K562 (cell line): ENCODE data around the gene RALGPS1. TPM values are rescaled to one million over a fixed set of nuclear protein-coding genes. Genes with fewer than 3 reads are reported as not detected.

Experiments
- ATAC-seq: fragments of 200-7000 bp; cut with Tn5 transposase; 3 replicates; pipeline ENCODE4 v1.9.1; 2020; ENCODE audit warnings: moderate library complexity
- BruUV-seq: library from RNA; stranded (reverse); fragments of 400-500 nt; replicated peaks from 2 replicates; lab custom pipeline; 2021; lab: Mats Ljungman, UMichigan
- CTCF ChIA-PET: fragments of 300-600 bp; formaldehyde crosslinking; extraction: SDS; loops from one replicate; lab custom pipeline; 2021; ENCODE audit warnings: low intra/inter-chr PET ratio; lab: Yijun Ruan, JAX
- POLR2A ChIA-PET: fragments of 300-600, 350-650 bp; sonication (Branson Sonifier 250); formaldehyde crosslinking; extraction: SDS; loops from one replicate; lab custom pipeline; 2021; ENCODE audit warnings: antibody characterized with exemption, inconsistent platforms; lab: Yijun Ruan, JAX
- DNase-seq, 4 experiments: peaks; one replicate each; pipeline versions ENCODE4 v3.0.0 to v3.0.0-alpha.2; 2011 to 2018; ENCODE audit warnings: low spot score in 3 of 4, mixed read lengths in 3 of 4; ENCODE audit errors: extremely low read depth in 1 of 4
- FAIRE-seq: peaks from 2 replicates; lab custom pipeline; 2011; peaks lifted over from hg19 to GRCh38; lab: Jason Lieb, UNC
- H2AFZ ChIP-seq: 2 replicates; pipeline ENCODE4 v1.6.0; 2011; ENCODE audit warnings: low read depth, low read length, control low read depth, inconsistent platforms
- H3K27ac ChIP-seq: fragments of 200-600 bp; 3 replicates; pipeline ENCODE4 v1.8.0; 2011; ENCODE audit warnings: low read depth, mild to moderate bottlenecking, control low read depth, inconsistent platforms, low read length, moderate library complexity, mixed read lengths; ENCODE audit errors: extremely low read depth
- H3K27me3 ChIP-seq, 2 experiments: fragments of 300-600 bp in 1 of 2; 2 replicates in 1 of 2; 3 replicates in 1 of 2; pipeline versions ENCODE4 v1.6.0 to v1.8.0; 2011; ENCODE audit warnings: inconsistent platforms in 2 of 2, low read length in 2 of 2, mild to moderate bottlenecking in 1 of 2, mixed read lengths in 1 of 2, moderate library complexity in 1 of 2; ENCODE audit not compliant: control insufficient read depth in 2 of 2, insufficient read depth in 2 of 2
- H3K36me3 ChIP-seq: fragments of 300-600 bp; 3 replicates; pipeline ENCODE4 v1.8.0; 2011; ENCODE audit warnings: mild to moderate bottlenecking, low read length, inconsistent platforms; ENCODE audit not compliant: control insufficient read depth, insufficient read depth
- H3K4me1 ChIP-seq, 2 experiments: fragments of 200-600 bp in 1 of 2; replicated peaks in 1 of 2; 2 replicates in 1 of 2; 3 replicates in 1 of 2; pipeline versions ENCODE4 v1.5.1 to v1.8.0; 2011; ENCODE audit warnings: inconsistent platforms in 2 of 2, low read length in 2 of 2, mild to moderate bottlenecking in 1 of 2, mixed read lengths in 1 of 2, moderate library complexity in 1 of 2; ENCODE audit not compliant: control insufficient read depth in 2 of 2, insufficient read depth in 2 of 2
- H3K4me2 ChIP-seq: 2 replicates; pipeline ENCODE4 v1.6.1; 2011; ENCODE audit warnings: low read length, control low read depth, inconsistent platforms, mixed read lengths; ENCODE audit not compliant: insufficient read depth
- H3K4me3 ChIP-seq: fragments of 200-600 bp; sonication (generic), shearing (Covaris generic); 2 replicates; pipeline ENCODE4 v1.5.1; 2016; ENCODE audit warnings: control low read depth, inconsistent platforms
- H3K79me2 ChIP-seq: fragments of 200-600 bp; 3 replicates; pipeline ENCODE4 v1.8.0; 2011; ENCODE audit warnings: low read length, inconsistent platforms; ENCODE audit not compliant: control insufficient read depth, insufficient read depth
- H3K9ac ChIP-seq, 2 experiments: 2 replicates each; pipeline versions ENCODE4 v1.6.0 to v1.6.1; 2011; ENCODE audit warnings: low read depth in 2 of 2, low read length in 2 of 2, control low read depth in 1 of 2, inconsistent platforms in 1 of 2, mild to moderate bottlenecking in 1 of 2, mixed read lengths in 1 of 2; ENCODE audit not compliant: insufficient read depth in 1 of 2
- H3K9me1 ChIP-seq: one replicate; pipeline ENCODE4 v1.6.0; 2011; ENCODE audit warnings: inconsistent platforms, mild to moderate bottlenecking, low read length, moderate library complexity; ENCODE audit not compliant: control insufficient read depth, insufficient read depth
- H3K9me3 ChIP-seq: replicated peaks from 2 replicates; pipeline ENCODE4 v1.5.1; 2011; ENCODE audit warnings: low read depth, low read length, inconsistent platforms; ENCODE audit not compliant: control insufficient read depth, insufficient read depth
- H4K20me1 ChIP-seq: replicated peaks from 2 replicates; pipeline ENCODE4 v1.6.1; 2011; ENCODE audit warnings: low read length, inconsistent platforms, mixed read lengths; ENCODE audit not compliant: control insufficient read depth, insufficient read depth
- ASH1L ChIP-seq: fragments of 450-650 bp; IDR thresholded peaks from 2 replicates; pipeline ENCODE4 v1.6.1; 2018; ENCODE audit warnings: borderline replicate concordance, mild to moderate bottlenecking, low read depth; ENCODE audit not compliant: partially characterized antibody
- BMI1 ChIP-seq: fragments of 150-350 bp; IDR thresholded peaks from 2 replicates; pipeline ENCODE4 v1.6.1; 2014; ENCODE audit warnings: low read length
- CBFB ChIP-seq: sonication (generic); formaldehyde crosslinking; IDR thresholded peaks from 2 replicates; pipeline ENCODE4 v1.4.0; 2020; ENCODE audit warnings: mild to moderate bottlenecking, missing genetic modification reagents
- DNMT1 ChIP-seq: fragments of 450-650 bp; IDR thresholded peaks from 2 replicates; pipeline ENCODE4 v1.6.1; 2016; ENCODE audit warnings: antibody characterized with exemption, mild to moderate bottlenecking
- MXI1 ChIP-seq: IDR thresholded peaks from 2 replicates; pipeline ENCODE4 v1.6.1; 2011; ENCODE audit warnings: low read depth, mild to moderate bottlenecking, improper control_type of control experiment, low read length
- ZFP36 ChIP-seq: fragments of 150-350 bp; IDR thresholded peaks from 2 replicates; pipeline ENCODE4 v1.6.1; 2018; ENCODE audit warnings: low read length, low read depth; ENCODE audit not compliant: partially characterized antibody
- WGBS: fragments of 100-300 bp; shearing (Covaris generic); methylation state at CpG from one replicate; pipeline ENCODE4 v1.1.6; 2016; ENCODE audit warnings: low coverage, mixed read lengths; ENCODE audit not compliant: insufficient coverage; ENCODE audit errors: missing lambda C conversion rate; 5-methylcytosine and 5-hydroxymethylcytosine counted together
- in situ Hi-C: fragments of 300-500 bp; cut with MboI; formaldehyde crosslinking; loops from 4 replicates; pipeline ENCODE4 v1.15.0; 2018; ENCODE audit warnings: inconsistent platforms, mixed read lengths
- intact Hi-C: fragments of 100-400 bp; cut with micrococcal nuclease; formaldehyde crosslinking; loops from 2 replicates; pipeline ENCODE4 v1.14.2; 2022
- polyA plus RNA-seq, 8 experiments: library from polyadenylated mRNA; depleted of rRNA in 4 of 8; stranded (reverse) in 5 of 8; unstranded in 3 of 8; fragments of >200 nt; fragmentation: Nextera tagmentation in 2 of 8; fragmentation: Illumina TruSeq in 1 of 8; extraction: Ambion mirVana in 2 of 8; extraction: Trizol in 1 of 8; gene quantifications; 2 replicates each; pipeline versions ENCODE4 v1.2.1 to v1.2.3, GENCODE V29; 2011 to 2014; ENCODE audit warnings: inconsistent platforms in 1 of 8, missing spikeins in 1 of 8
- total RNA-seq, 7 experiments: library from RNA; depleted of rRNA in 6 of 7; stranded (reverse); fragments of >200 nt in 6 of 7; fragmentation: Illumina TruSeq in 2 of 7; extraction: Trizol in 2 of 7; gene quantifications; 2 replicates each; pipeline versions ENCODE4 v1.2.1 to v1.2.3, GENCODE V29; 2011 to 2021; ENCODE audit warnings: low replicate concordance in 1 of 7
- TF ChIP-seq, protein P1 (sequence below): fragments of 250-450 bp; sonication (Bioruptor Pico); IDR thresholded peaks from 2 replicates; pipeline ENCODE4 v1.5.1; 2021; ENCODE audit warnings: mild to moderate bottlenecking

Gene RALGPS1
- total and polyA plus RNA-seq, 9 of the 15 experiments (the other 6 are each of a cell fraction or from before 2014, with no cell fraction given), result 0.04 to 2.6 (median 1.5) TPM

DNA sequence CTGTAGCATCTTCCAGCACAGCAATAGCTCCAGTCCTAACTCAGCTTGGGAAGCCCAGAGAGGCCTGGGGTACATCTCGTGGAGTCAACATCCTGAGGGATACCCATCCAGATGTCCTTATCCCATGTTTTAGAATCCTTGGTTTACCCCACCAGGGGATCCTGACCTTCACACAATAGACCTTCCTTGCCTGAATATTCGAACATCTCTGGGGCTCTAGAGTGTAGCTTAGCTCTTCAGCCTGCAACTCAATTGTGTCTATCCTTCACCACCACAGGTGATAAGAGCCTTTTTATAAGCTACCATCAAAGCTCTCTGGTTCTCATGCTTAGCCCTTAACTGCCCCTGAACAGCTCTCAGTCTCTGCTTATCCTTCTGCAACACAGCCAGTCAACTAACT is 7.5 kb upstream of the RALGPS1 start:
- no peak for FAIRE-seq
- CTCF ChIA-PET, result no interaction called here
- TF ChIP-seq ZFP36 (no peak), CBFB (CRISPR knock-in tag) (no peak), DNMT1 (no peak), BMI1 (no peak), ASH1L (no peak), MXI1 (no peak)
- TF ChIP-seq, protein P1, sequence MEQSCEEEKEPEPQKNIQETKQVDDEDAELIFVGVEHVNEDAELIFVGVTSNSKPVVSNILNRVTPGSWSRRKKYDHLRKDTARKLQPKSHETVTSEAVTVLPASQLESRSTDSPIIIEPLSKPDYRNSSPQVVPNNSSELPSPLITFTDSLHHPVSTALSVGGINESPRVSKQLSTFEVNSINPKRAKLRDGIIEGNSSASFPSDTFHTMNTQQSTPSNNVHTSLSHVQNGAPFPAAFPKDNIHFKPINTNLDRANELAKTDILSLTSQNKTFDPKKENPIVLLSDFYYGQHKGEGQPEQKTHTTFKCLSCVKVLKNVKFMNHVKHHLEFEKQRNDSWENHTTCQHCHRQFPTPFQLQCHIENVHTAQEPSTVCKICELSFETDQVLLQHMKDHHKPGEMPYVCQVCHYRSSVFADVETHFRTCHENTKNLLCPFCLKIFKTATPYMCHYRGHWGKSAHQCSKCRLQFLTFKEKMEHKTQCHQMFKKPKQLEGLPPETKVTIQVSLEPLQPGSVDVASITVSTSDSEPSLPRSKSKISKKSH (CRISPR knock-in tag), result no peak
- TF ChIP-seq, all 486 proteins: peak for 0

More for the DNA sequence above, 7.5 kb upstream of the RALGPS1 start:
- H3K9ac ChIP-seq, result no peak overlapping the region
- no peaks in the 10 kb centered on the region; the same call in 1 of the 2 replicates for H3K9me3 ChIP-seq
- no peak overlapping the region for H3K4me3 ChIP-seq
- H3K9me1 ChIP-seq, result no peaks in the 10 kb centered on the region
- H3K36me3 ChIP-seq, result no peaks in the 10 kb centered on the region
- DNase-seq (no peak), ATAC-seq (no peak)
- BruUV-seq, result no TSS peak
- peaks cover 22 to 52% of the 10 kb centered on the region in 2 experiments; a peak in 4 of 5 replicates for H3K27me3 ChIP-seq
- H3K27ac ChIP-seq, result no peak overlapping the region
- H3K4me2 ChIP-seq, result no peak overlapping the region
- no peak overlapping the region for H2AFZ ChIP-seq
- in situ Hi-C loops, result no loop called here
- intact Hi-C loops, result no loop called here
- 0% methylated on average over 2 of the region's 2 CpGs for WGBS
- no peaks in the 10 kb centered on the region for H4K20me1 ChIP-seq
- no peaks in the 10 kb centered on the region for H3K4me1 ChIP-seq
- POLR2A ChIA-PET, result interaction anchor here (0.8 kb wide), 1 partner anchor 114 kb away, joined by 3 read pairs; no protein-coding TSS in a partner anchor
- no peaks in the 10 kb centered on the region for H3K79me2 ChIP-seq
